ENCODE measurements around the gene HLF. TPM values are rescaled to one million over a fixed set of nuclear protein-coding genes. Genes with fewer than 3 reads are reported as not detected.

Gene HLF
- total RNA-seq, 1 experiment from 2014 or later: 0.24 TPM

GRCh38 chr17:55308613-55309391 lies 44.0 kb downstream of the HLF start:
- DNase-seq (ENCODE audit: low read depth): no peak

GRCh38 chr17:55311767-55312375 lies 47.1 kb downstream of the HLF start:
- DNase-seq (ENCODE audit: low read depth): no peak

- no peak for DNase-seq (ENCODE audit: low read depth)
These were observed 48.1 kb downstream of the HLF start for GRCh38 chr17:55312852-55313251.

- no peak for DNase-seq (ENCODE audit: low read depth)
These were observed 49.5 kb downstream of the HLF start for GRCh38 chr17:55314061-55314783.

GRCh38 chr17:55314784-55315491 lies 50.2 kb downstream of the HLF start:
- no peak for DNase-seq (ENCODE audit: low read depth)

- no peak for DNase-seq (ENCODE audit: low read depth)
These were observed 51.7 kb downstream of the HLF start for GRCh38 chr17:55316499-55316898.

GRCh38 chr17:55317284-55317683 lies 52.5 kb downstream of the HLF start:
- no peak for DNase-seq (ENCODE audit: low read depth)

GRCh38 chr17:55318081-55318480 lies 53.3 kb downstream of the HLF start:
- no peak for DNase-seq (ENCODE audit: low read depth)

- DNase-seq (ENCODE audit: low read depth): no peak
These were observed 54.1 kb downstream of the HLF start for GRCh38 chr17:55318715-55319487.

- no peak for DNase-seq (ENCODE audit: low read depth)
These were observed 55.3 kb downstream of the HLF start for GRCh38 chr17:55319933-55320593.

- DNase-seq (ENCODE audit: low read depth): no peak
These were observed 56.0 kb downstream of the HLF start for GRCh38 chr17:55320594-55321426.

- DNase-seq (ENCODE audit: low read depth): no peak
These were observed 56.8 kb downstream of the HLF start for GRCh38 chr17:55321427-55322060.

- no peak for DNase-seq (ENCODE audit: low read depth)
These were observed 57.8 kb downstream of the HLF start for GRCh38 chr17:55322453-55322985.

GRCh38 chr17:55323518-55324295 lies 58.9 kb downstream of the HLF start:
- DNase-seq (ENCODE audit: low read depth): no peak

- no peak for DNase-seq (ENCODE audit: low read depth)
These were observed 59.7 kb downstream of the HLF start for GRCh38 chr17:55324296-55324978.

GRCh38 chr17:55325406-55325805 lies 60.6 kb downstream of the HLF start:
- no peak for DNase-seq (ENCODE audit: low read depth)

- no peak for DNase-seq (ENCODE audit: low read depth)
These were observed 61.3 kb downstream of the HLF start for GRCh38 chr17:55326030-55326429.

Measured in RPMI7951 (cell line).